22Rv1 (cell line): ENCODE measurements around the gene CORIN.
A peak's percentile ranks its signal among the peaks of the same experiment; 100 is the strongest.
"Not testable (repeated sequence)": the region's sequence is repeated elsewhere in the genome, so short reads cannot be mapped to it uniquely, and the experiment has no call there.

ENCODE experiments used
- H3K27ac ChIP-seq: fragments of 450-650 bp; 2 replicates; pipeline ENCODE4 v1.5.1; 2017
- CTCF ChIP-seq: fragments of 450-650 bp; IDR thresholded peaks from 2 replicates; pipeline ENCODE4 v1.5.1; 2017; ENCODE audit warnings: mild to moderate bottlenecking
- ZFX ChIP-seq: fragments of 450-650 bp; IDR thresholded peaks from 2 replicates; pipeline ENCODE4 v1.6.1; 2017; ENCODE audit warnings: antibody characterized with exemption, borderline replicate concordance

Gene CORIN

GRCh38 chr4:47774079-47774478 lies 63.8 kb downstream of the CORIN start:
- TF ChIP-seq ZFX (no peak), CTCF (no peak)
- H3K27ac ChIP-seq, result no peak overlapping the region

- H3K27ac ChIP-seq, result no peak overlapping the region
- TF ChIP-seq CTCF, result no peak
- TF ChIP-seq ZFX, result no peak
Measured at GRCh38 chr4:47771020-47771419, 66.8 kb downstream of the CORIN start.

GRCh38 chr4:47767956-47768355 lies 69.9 kb downstream of the CORIN start:
- H3K27ac ChIP-seq, result not testable (repeated sequence)

- H3K27ac ChIP-seq, result no peak overlapping the region
- TF ChIP-seq CTCF, result no peak
- TF ChIP-seq ZFX, result no peak
Measured at GRCh38 chr4:47763279-47763678, 74.6 kb downstream of the CORIN start.

- no peak overlapping the region for H3K27ac ChIP-seq
- TF ChIP-seq CTCF (0 out of 2 replicates have a peak, but pooled peaks have one; percentile 6), ZFX (no peak)
Measured at GRCh38 chr4:47762376-47763266, 75.2 kb downstream of the CORIN start.

- H3K27ac ChIP-seq, result not testable (repeated sequence)
Measured at GRCh38 chr4:47753316-47753715, 84.6 kb downstream of the CORIN start.

- H3K27ac ChIP-seq, result no peak overlapping the region
- TF ChIP-seq CTCF, result no peak
- TF ChIP-seq ZFX, result no peak
Measured at GRCh38 chr4:47752214-47752613, 85.7 kb downstream of the CORIN start.

- TF ChIP-seq CTCF (no peak), ZFX (no peak)
- no peak overlapping the region for H3K27ac ChIP-seq
Measured at GRCh38 chr4:47750788-47751187, 87.1 kb downstream of the CORIN start.
